ENCODE data around the gene ABCB6.

The ABCB6 gene

GRCh38 chr2:219213026-219213415, 5.7 kb downstream of the ABCB6 start:
- Histone ChIP-seq H3K79me2 (ENCODE audit: insufficient read depth, low read length) (no peaks in the 10 kb centered on the region), H4K20me1 (ENCODE audit: insufficient read depth, low read length) (0 out of 2 replicates have a peak, but pooled peaks cover 3% of the 10 kb centered on the region), H3K4me3 (ENCODE audit: low read depth in 1 of 2, low read length in 2 of 2) (no peak overlapping the region), H3K9me3 (ENCODE audit: insufficient read depth, low read length, severe bottlenecking) (no peaks in the 10 kb centered on the region), H3K36me3 (ENCODE audit: insufficient read depth, low read length) (peaks cover 53% of the 10 kb centered on the region), H3K4me1 (ENCODE audit: insufficient read depth, low read length) (peaks cover 13% of the 10 kb centered on the region), H3K27me3 (ENCODE audit: insufficient read depth, low read length, poor library complexity) (no peaks in the 10 kb centered on the region), H3K27ac (ENCODE audit: low read length) (no peak overlapping the region), H2AFZ (ENCODE audit: low read depth, low read length) (no peak overlapping the region), H3K9ac (ENCODE audit: low read depth, low read length) (no peak overlapping the region), H3K4me2 (ENCODE audit: insufficient read depth, low read length) (no peak overlapping the region)
- ATAC-seq (ENCODE audit: insufficient read depth, low read depth): no peak
- DNase-seq: no peak
- TF ChIP-seq EZH2 (IDR thresholded peaks at IDR 0.05; ENCODE audit: borderline replicate concordance, low read depth, low read length, severe bottlenecking): no peak
- TF ChIP-seq, protein P1, sequence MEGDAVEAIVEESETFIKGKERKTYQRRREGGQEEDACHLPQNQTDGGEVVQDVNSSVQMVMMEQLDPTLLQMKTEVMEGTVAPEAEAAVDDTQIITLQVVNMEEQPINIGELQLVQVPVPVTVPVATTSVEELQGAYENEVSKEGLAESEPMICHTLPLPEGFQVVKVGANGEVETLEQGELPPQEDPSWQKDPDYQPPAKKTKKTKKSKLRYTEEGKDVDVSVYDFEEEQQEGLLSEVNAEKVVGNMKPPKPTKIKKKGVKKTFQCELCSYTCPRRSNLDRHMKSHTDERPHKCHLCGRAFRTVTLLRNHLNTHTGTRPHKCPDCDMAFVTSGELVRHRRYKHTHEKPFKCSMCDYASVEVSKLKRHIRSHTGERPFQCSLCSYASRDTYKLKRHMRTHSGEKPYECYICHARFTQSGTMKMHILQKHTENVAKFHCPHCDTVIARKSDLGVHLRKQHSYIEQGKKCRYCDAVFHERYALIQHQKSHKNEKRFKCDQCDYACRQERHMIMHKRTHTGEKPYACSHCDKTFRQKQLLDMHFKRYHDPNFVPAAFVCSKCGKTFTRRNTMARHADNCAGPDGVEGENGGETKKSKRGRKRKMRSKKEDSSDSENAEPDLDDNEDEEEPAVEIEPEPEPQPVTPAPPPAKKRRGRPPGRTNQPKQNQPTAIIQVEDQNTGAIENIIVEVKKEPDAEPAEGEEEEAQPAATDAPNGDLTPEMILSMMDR (IDR thresholded peaks at IDR 0.05; ENCODE audit: borderline replicate concordance, extremely low read depth, low read length, poor library complexity, severe bottlenecking): no peak

DNA sequence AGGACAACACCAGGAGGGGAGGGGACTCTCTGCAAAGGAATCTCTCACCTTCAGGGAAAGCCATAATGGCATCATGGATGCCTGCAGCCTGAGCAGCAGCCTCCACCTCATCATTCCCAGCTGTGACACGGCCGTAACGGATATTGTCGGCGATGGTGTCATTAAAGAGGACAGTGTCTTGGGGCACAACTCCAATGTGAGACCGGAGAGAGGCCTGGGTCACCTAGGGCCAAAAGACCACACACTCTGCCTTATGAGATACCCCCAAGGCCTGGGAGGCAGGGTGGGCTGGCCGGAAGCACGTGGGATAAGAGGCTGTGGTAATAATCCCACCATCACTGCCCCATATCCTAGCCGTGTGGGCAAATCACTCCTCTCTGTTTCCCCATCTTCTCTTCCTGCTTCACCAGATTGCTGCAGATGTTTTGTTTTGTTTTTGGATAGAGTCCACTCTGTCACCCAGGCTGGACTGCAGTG, 7.8 kb downstream of the ABCB6 start:
- peaks cover 6% of the 10 kb centered on the region; the same call in 1 of the 2 replicates for H3K79me2 ChIP-seq (ENCODE audit: insufficient read depth, low read length)
- TF ChIP-seq, protein P1 (IDR thresholded peaks at IDR 0.05; ENCODE audit: borderline replicate concordance, extremely low read depth, low read length, poor library complexity, severe bottlenecking): no peak
- no peak for TF ChIP-seq EZH2 (IDR thresholded peaks at IDR 0.05; ENCODE audit: borderline replicate concordance, low read depth, low read length, severe bottlenecking)
- peaks cover 22% of the 10 kb centered on the region for H3K4me1 ChIP-seq (ENCODE audit: insufficient read depth, low read length)
- peaks cover 10% of the 10 kb centered on the region for H4K20me1 ChIP-seq (ENCODE audit: insufficient read depth, low read length)
- H3K27ac ChIP-seq (ENCODE audit: low read length): no peak overlapping the region
- H3K36me3 ChIP-seq (ENCODE audit: insufficient read depth, low read length): peaks cover 48% of the 10 kb centered on the region
- H3K4me2 ChIP-seq (ENCODE audit: insufficient read depth, low read length): no peak overlapping the region
- no peak for DNase-seq
- no peaks in the 10 kb centered on the region for H3K9me3 ChIP-seq (ENCODE audit: insufficient read depth, low read length, severe bottlenecking)
- no peak overlapping the region for H3K4me3 ChIP-seq (ENCODE audit: low read depth in 1 of 2, low read length in 2 of 2)
- no peak overlapping the region for H2AFZ ChIP-seq (ENCODE audit: low read depth, low read length)
- no peak overlapping the region for H3K9ac ChIP-seq (ENCODE audit: low read depth, low read length)
- H3K27me3 ChIP-seq (ENCODE audit: insufficient read depth, low read length, poor library complexity): no peaks in the 10 kb centered on the region
- ATAC-seq (ENCODE audit: insufficient read depth, low read depth): no peak

DNA sequence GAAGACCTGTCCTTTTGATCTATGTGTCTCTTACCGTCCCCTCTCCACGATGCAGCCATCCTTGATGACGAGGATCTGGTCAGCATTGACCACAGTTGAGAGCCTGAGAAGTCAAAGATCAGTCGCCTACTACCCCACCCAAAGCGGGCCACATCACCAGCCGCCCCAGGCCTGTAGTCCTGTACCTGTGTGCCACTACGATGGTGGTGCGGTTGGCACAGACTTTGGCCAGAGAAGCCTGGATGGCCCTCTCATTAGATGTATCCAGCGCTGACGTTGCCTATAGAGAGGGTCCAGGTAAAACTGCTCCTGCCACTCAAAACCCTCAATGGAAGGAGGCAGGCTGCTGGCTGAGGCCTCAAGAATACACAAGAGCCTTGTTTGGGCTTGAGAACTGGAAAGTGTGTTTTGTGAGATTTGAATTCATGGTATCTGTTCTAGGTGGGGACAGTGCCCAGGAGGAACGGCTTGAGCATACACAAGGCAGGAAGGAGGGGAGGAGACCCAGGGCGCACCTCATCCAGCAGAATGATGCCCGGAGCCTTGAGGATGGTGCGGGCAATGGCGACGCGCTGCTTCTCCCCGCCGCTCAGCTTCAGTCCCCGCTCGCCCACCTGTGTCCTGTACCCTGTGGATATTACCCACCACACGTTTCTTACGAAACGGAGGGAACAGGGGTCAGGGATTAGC, 8.4 kb downstream of the ABCB6 start:
- H3K27me3 ChIP-seq (ENCODE audit: insufficient read depth, low read length, poor library complexity): no peaks in the 10 kb centered on the region
- H3K4me3 ChIP-seq (ENCODE audit: low read depth in 1 of 2, low read length in 2 of 2): no peak overlapping the region
- no peak overlapping the region for H3K4me2 ChIP-seq (ENCODE audit: insufficient read depth, low read length)
- peaks cover 10% of the 10 kb centered on the region for H4K20me1 ChIP-seq (ENCODE audit: insufficient read depth, low read length)
- H3K4me1 ChIP-seq (ENCODE audit: insufficient read depth, low read length): peaks cover 25% of the 10 kb centered on the region
- no peak for DNase-seq
- H3K9ac ChIP-seq (ENCODE audit: low read depth, low read length): no peak overlapping the region
- no peaks in the 10 kb centered on the region for H3K9me3 ChIP-seq (ENCODE audit: insufficient read depth, low read length, severe bottlenecking)
- no peak for ATAC-seq (ENCODE audit: insufficient read depth, low read depth)
- H2AFZ ChIP-seq (ENCODE audit: low read depth, low read length): no peak overlapping the region
- no peak overlapping the region for H3K27ac ChIP-seq (ENCODE audit: low read length)
- peaks cover 48% of the 10 kb centered on the region for H3K36me3 ChIP-seq (ENCODE audit: insufficient read depth, low read length)
- H3K79me2 ChIP-seq (ENCODE audit: insufficient read depth, low read length): peaks cover 6% of the 10 kb centered on the region; the same call in 1 of the 2 replicates
- TF ChIP-seq EZH2 (IDR thresholded peaks at IDR 0.05; ENCODE audit: borderline replicate concordance, low read depth, low read length, severe bottlenecking): no peak
- TF ChIP-seq, protein P1 (IDR thresholded peaks at IDR 0.05; ENCODE audit: borderline replicate concordance, extremely low read depth, low read length, poor library complexity, severe bottlenecking): no peak

All from DND-41 (cell line).